Neuronal stem cell (in vitro differentiated cells): Measurements from ENCODE around the gene GAK.

Source experiments
- DNase-seq: peaks from one replicate; pipeline ENCODE4 v3.0.0-alpha.2; 2013; ENCODE audit warnings: low spot score
- H2AFZ ChIP-seq: one replicate; pipeline ENCODE4 v1.6.1; 2013; ENCODE audit warnings: mild to moderate bottlenecking, low read length, inconsistent platforms
- H2AK5ac ChIP-seq: 2 replicates; pipeline ENCODE4 v1.6.1; 2013; ENCODE audit warnings: low read depth, mild to moderate bottlenecking, inconsistent platforms, low read length, moderate library complexity, mixed read lengths
- H2BK120ac ChIP-seq: 2 replicates; pipeline ENCODE4 v1.6.1; 2013; ENCODE audit warnings: low read depth, mild to moderate bottlenecking, inconsistent platforms, low read length, moderate library complexity, mixed read lengths
- H2BK12ac ChIP-seq: one replicate; pipeline ENCODE4 v1.6.1; 2013; ENCODE audit warnings: low read length, inconsistent platforms
- H2BK15ac ChIP-seq: 2 replicates; pipeline ENCODE4 v1.6.1; 2013; ENCODE audit warnings: mild to moderate bottlenecking, low read length, inconsistent platforms, mixed read lengths
- H2BK5ac ChIP-seq: one replicate; pipeline ENCODE4 v1.6.1; 2013; ENCODE audit warnings: inconsistent platforms, mild to moderate bottlenecking, low read length, moderate library complexity
- H3K14ac ChIP-seq: one replicate; pipeline ENCODE4 v1.6.1; 2013; ENCODE audit warnings: low read length, inconsistent platforms
- H3K18ac ChIP-seq: 2 replicates; pipeline ENCODE4 v1.6.1; 2013; ENCODE audit warnings: low read length, inconsistent platforms
- H3K23ac ChIP-seq: 2 replicates; pipeline ENCODE4 v1.6.1; 2013; ENCODE audit warnings: low read depth, mild to moderate bottlenecking, mixed read lengths, low read length, inconsistent platforms; ENCODE audit not compliant: poor library complexity
- H3K27ac ChIP-seq: replicated peaks from 3 replicates; pipeline ENCODE4 v1.5.1; 2013; ENCODE audit warnings: low read length, inconsistent platforms
- H3K27me3 ChIP-seq, 3 experiments: 2 replicates each; pipeline ENCODE4 v1.6.1; 2013; ENCODE audit warnings: low read length in 3 of 3, mild to moderate bottlenecking in 2 of 3, inconsistent platforms in 1 of 3, low read depth in 1 of 3, mixed read lengths in 1 of 3, moderate library complexity in 1 of 3; ENCODE audit not compliant: control insufficient read depth in 3 of 3, insufficient read depth in 3 of 3
- H3K36me3 ChIP-seq, 2 donors: replicated peaks in 1 of 2; 2 replicates each; pipeline ENCODE4 v1.6.1; 2013; ENCODE audit warnings: low read length in 2 of 2; ENCODE audit not compliant: control insufficient read depth in 2 of 2, insufficient read depth in 2 of 2
- H3K4ac ChIP-seq: 2 replicates; pipeline ENCODE4 v1.6.1; 2013; ENCODE audit warnings: inconsistent platforms, mild to moderate bottlenecking, low read length, moderate library complexity
- H3K4me1 ChIP-seq, 2 donors: 1 replicate in 1 of 2; 2 replicates in 1 of 2; pipeline ENCODE4 v1.6.1; 2013; ENCODE audit warnings: low read length in 2 of 2, low read depth in 1 of 2; ENCODE audit not compliant: control insufficient read depth in 2 of 2, insufficient read depth in 1 of 2
- H3K4me2 ChIP-seq: one replicate; pipeline ENCODE4 v1.6.1; 2013; ENCODE audit warnings: mild to moderate bottlenecking, low read length, inconsistent platforms; ENCODE audit not compliant: insufficient read depth, poor library complexity, severe bottlenecking
- H3K4me3 ChIP-seq, 2 donors: 2 replicates each; pipeline ENCODE4 v1.5.1; 2013; ENCODE audit warnings: low read length in 2 of 2, mild to moderate bottlenecking in 2 of 2, inconsistent platforms in 1 of 2, moderate library complexity in 1 of 2
- H3K79me1 ChIP-seq: one replicate; pipeline ENCODE4 v1.6.1; 2013; ENCODE audit warnings: low read depth, mild to moderate bottlenecking, inconsistent platforms, low read length, moderate library complexity
- H3K9ac ChIP-seq: one replicate; pipeline ENCODE4 v1.6.1; 2013; ENCODE audit warnings: mild to moderate bottlenecking, low read depth, low read length, inconsistent platforms; ENCODE audit not compliant: poor library complexity
- H3K9me3 ChIP-seq, 2 donors: replicated peaks in 1 of 2; 2 replicates each; pipeline versions ENCODE3 to v1.6.1; 2013; ENCODE audit warnings: low read length in 2 of 2, mild to moderate bottlenecking in 2 of 2, inconsistent platforms in 1 of 2, low read depth in 1 of 2, mixed read lengths in 1 of 2, moderate library complexity in 1 of 2; ENCODE audit not compliant: control insufficient read depth in 2 of 2, insufficient read depth in 1 of 2
- H4K8ac ChIP-seq: one replicate; pipeline ENCODE4 v1.6.1; 2013; ENCODE audit warnings: low read depth, mild to moderate bottlenecking, inconsistent platforms, low read length, moderate library complexity
- H4K91ac ChIP-seq: one replicate; pipeline ENCODE4 v1.6.1; 2013; ENCODE audit warnings: low read length, low read depth, mild to moderate bottlenecking, inconsistent platforms; ENCODE audit not compliant: poor library complexity
- WGBS, 2 donors: extraction: QIAGEN DNeasy Blood & Tissue Kit; methylation state at CpG; one replicate each; pipeline ENCODE4 v1.1.7; 2013; ENCODE audit warnings: missing lambda C conversion rate in 2 of 2, mixed read lengths in 1 of 2; ENCODE audit not compliant: insufficient read length in 2 of 2, insufficient replicate concordance in 1 of 2; ENCODE audit errors: extremely low coverage in 2 of 2; 5-methylcytosine and 5-hydroxymethylcytosine counted together

GAK gene

GRCh38 chr4:956531-957230 lies 24.6 kb upstream of the GAK start:
- no peak overlapping the region for H3K18ac ChIP-seq

DNA sequence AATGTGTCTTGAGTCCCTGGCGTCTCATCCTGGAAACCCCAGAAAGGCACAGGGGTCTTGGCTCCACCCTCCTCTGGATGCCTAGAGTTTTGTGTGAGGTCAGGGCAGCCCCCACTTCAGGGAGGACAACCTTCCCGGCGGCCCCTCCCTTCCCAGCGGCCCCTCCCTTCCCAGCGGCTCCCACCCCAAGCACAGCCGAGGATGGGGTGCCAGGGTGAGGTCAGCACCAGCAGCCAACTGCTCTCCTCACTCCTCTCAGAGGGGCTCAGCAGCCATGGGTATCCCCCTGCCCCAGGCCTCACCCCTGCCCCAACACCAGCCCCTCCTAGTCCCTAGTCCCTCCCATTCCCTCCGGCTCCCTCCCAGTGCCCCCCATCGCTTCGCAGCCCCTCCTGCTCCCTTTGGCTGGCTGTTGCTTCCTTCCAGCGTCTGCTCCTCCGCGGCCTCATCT lies 23.8 kb upstream of the GAK start:
- Histone ChIP-seq H2AFZ (no peak overlapping the region), H3K36me3 (no peaks in the 10 kb centered on the region), H3K4me3 (no peak overlapping the region), H3K4me2 (no peak overlapping the region), H3K27ac (no peak overlapping the region), H3K4ac (no peak overlapping the region), H2BK12ac (no peak overlapping the region), H2BK120ac (no peak overlapping the region), H4K8ac (no peak overlapping the region), H3K4me1 (peaks cover 0 to 6% of the 10 kb centered on the region in 2 donors), H2AK5ac (peak overlapping the region; percentile 61), H3K79me1 (peaks cover 2% of the 10 kb centered on the region), H3K14ac (no peak overlapping the region), H2BK15ac (no peak overlapping the region), H2BK5ac (no peak overlapping the region), H3K18ac (no peak overlapping the region), H4K91ac (no peak overlapping the region), H3K23ac (peak overlapping the region; percentile 65), H3K9me3 (no peaks in the 10 kb centered on the region), H3K9ac (no peak overlapping the region), H3K27me3 (no peaks in the 10 kb centered on the region)
- no CpG with 5 or more reads among the region's 12 CpGs for WGBS, 2 donors
- DNase-seq, result no peak

More at GRCh38 chr4:956531-957230, 24.6 kb upstream of the GAK start:
- Histone ChIP-seq H2AK5ac (no peak overlapping the region), H2BK12ac (no peak overlapping the region), H3K9ac (no peak overlapping the region), H2BK120ac (no peak overlapping the region), H3K4me2 (no peak overlapping the region), H3K79me1 (peaks cover 2% of the 10 kb centered on the region), H3K27me3 (no peaks in the 10 kb centered on the region), H3K23ac (no peak overlapping the region), H3K4ac (no peak overlapping the region), H3K14ac (no peak overlapping the region), H3K4me3 (no peak overlapping the region), H3K36me3 (peaks cover 0 to 1% of the 10 kb centered on the region in 2 donors), H4K91ac (no peak overlapping the region), H4K8ac (no peak overlapping the region), H3K27ac (no peak overlapping the region), H3K4me1 (no peaks in the 10 kb centered on the region), H2AFZ (no peak overlapping the region), H2BK15ac (no peak overlapping the region), H3K9me3 (no peaks in the 10 kb centered on the region), H2BK5ac (no peak overlapping the region)
- no peak for DNase-seq
- no CpG with 5 or more reads among the region's 14 CpGs for WGBS, 2 donors

GRCh38 chr4:955161-955921 lies 23.2 kb upstream of the GAK start:
- no peak for DNase-seq
- Histone ChIP-seq H3K27me3 (no peaks in the 10 kb centered on the region), H3K4me3 (no peak overlapping the region), H3K4ac (no peak overlapping the region), H2AFZ (no peak overlapping the region), H3K9me3 (no peaks in the 10 kb centered on the region), H4K91ac (no peak overlapping the region), H2BK5ac (no peak overlapping the region), H2AK5ac (peak overlapping the region; percentile 61), H3K79me1 (peaks cover 2% of the 10 kb centered on the region), H3K27ac (no peak overlapping the region), H2BK12ac (no peak overlapping the region), H3K23ac (peak overlapping the region; percentile 55), H3K18ac (peak overlapping the region; percentile 17), H3K36me3 (no peaks in the 10 kb centered on the region), H3K9ac (peak overlapping the region; percentile 44), H2BK15ac (no peak overlapping the region), H2BK120ac (no peak overlapping the region), H3K4me2 (no peak overlapping the region), H3K4me1 (peaks cover 0 to 6% of the 10 kb centered on the region in 2 donors), H4K8ac (no peak overlapping the region), H3K14ac (peak overlapping the region; percentile 56)
- no CpG with 5 or more reads among the region's 33 CpGs for WGBS, 2 donors
